GM12865 (cell line): ENCODE results near the gene KCNH5.

Experiments
- DNase-seq: peaks from one replicate; pipeline ENCODE4 v3.0.0; 2010; ENCODE audit warnings: low read depth
- H3K4me3 ChIP-seq: 2 replicates; pipeline ENCODE4 v1.5.1; 2011; ENCODE audit warnings: mild to moderate bottlenecking, low read depth, low read length, control low read depth
- CTCF ChIP-seq: IDR thresholded peaks from 2 replicates; pipeline ENCODE4 v1.5.1; 2011; ENCODE audit warnings: low read length, control low read depth, low read depth, inconsistent platforms; ENCODE audit not compliant: insufficient read depth; ENCODE audit errors: missing control alignments

Gene KCNH5

GRCh38 chr14:62665286-62665685 lies 380.0 kb downstream of the KCNH5 start:
- no peak for TF ChIP-seq CTCF
- H3K4me3 ChIP-seq, result no peak overlapping the region
- DNase-seq, result no peak

- DNase-seq, result no peak
- H3K4me3 ChIP-seq, result no peak overlapping the region
- no peak for TF ChIP-seq CTCF
These were observed 381.8 kb downstream of the KCNH5 start for GRCh38 chr14:62663456-62663821.

DNA sequence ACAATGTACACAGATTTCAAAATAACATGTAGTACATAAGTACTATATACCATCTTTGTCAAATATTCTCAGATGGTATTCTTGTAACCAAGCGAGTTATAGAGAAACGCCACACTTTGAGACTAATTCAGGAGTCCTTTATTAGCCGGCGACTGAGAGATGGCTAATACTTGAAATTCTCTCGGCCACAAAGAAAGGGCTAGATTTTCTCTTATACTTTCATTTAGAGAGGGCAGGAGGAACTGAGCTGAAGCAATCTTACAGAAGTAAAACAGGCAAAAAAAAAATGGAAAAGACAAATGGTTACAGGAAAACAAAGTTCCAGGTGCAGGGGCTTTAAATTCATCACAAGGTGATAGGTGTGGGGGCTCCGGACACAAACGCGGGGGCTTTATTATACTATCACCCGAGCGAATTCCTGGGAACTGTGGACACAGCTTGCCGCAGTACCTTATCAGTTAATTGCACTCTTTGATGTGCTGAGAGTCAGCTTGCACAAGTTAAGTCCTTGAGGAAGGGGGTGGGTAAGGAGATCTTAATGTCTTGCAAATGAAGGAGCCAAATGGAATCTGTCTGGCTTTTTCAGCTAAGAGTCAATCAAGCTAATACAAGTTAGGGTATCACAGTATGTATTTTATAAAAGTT lies 382.3 kb downstream of the KCNH5 start:
- no peak for TF ChIP-seq CTCF
- DNase-seq, result no peak
- H3K4me3 ChIP-seq, result no peak overlapping the region

GRCh38 chr14:62661818-62662217 lies 383.4 kb downstream of the KCNH5 start:
- DNase-seq, result no peak
- TF ChIP-seq CTCF, result no peak
- H3K4me3 ChIP-seq, result no peak overlapping the region

DNA sequence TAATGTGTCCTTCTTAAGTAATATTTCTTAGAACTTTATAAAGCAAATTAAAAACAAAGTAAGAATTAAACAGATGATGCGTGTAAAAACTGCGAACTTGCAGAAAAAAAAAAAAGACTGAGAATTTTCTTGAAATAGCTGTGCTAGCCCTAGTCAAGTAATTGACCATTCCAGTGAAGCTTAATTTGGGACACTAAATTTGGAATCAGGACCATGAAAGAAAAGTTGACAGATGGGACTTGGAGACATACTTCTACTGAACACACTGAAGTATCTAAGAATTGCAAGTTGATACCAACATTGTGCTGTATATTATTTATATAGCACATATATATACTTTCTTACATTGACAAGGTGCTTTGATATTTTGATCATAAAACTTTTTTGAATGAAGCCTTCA lies 386.6 kb downstream of the KCNH5 start:
- TF ChIP-seq CTCF, result no peak
- DNase-seq, result no peak
- no peak overlapping the region for H3K4me3 ChIP-seq

DNA sequence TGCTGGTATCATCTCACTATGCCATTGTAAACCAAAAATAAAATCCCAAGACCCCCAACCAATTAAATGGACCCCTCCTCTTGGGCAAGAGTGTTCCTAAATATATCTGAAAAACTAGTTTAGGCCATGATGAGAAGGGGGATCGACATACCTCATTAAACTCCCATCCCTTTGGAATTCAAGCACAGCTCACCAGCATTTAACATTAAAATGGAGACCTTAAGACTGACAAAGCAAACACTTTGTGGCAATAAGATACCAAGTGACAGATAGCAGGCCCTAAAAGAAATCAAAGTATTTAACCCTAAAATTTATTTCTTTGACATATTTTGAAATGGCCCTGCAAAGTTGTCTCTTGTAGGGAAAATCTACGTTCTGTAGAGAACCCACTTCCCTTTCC lies 387.9 kb downstream of the KCNH5 start:
- DNase-seq, result no peak
- no peak for TF ChIP-seq CTCF
- no peak overlapping the region for H3K4me3 ChIP-seq

GRCh38 chr14:62655166-62655565 lies 390.1 kb downstream of the KCNH5 start:
- DNase-seq, result no peak
- TF ChIP-seq CTCF, result no peak
- H3K4me3 ChIP-seq, result no peak overlapping the region
